22Rv1 (cell line): ENCODE data around the gene MLN.

Experiments used
- H3K27ac ChIP-seq: fragments of 450-650 bp; 2 replicates; pipeline ENCODE4 v1.5.1; 2017
- CTCF ChIP-seq: fragments of 450-650 bp; IDR thresholded peaks from 2 replicates; pipeline ENCODE4 v1.5.1; 2017; ENCODE audit warnings: mild to moderate bottlenecking
- ZFX ChIP-seq: fragments of 450-650 bp; IDR thresholded peaks from 2 replicates; pipeline ENCODE4 v1.6.1; 2017; ENCODE audit warnings: antibody characterized with exemption, borderline replicate concordance

Gene MLN

DNA sequence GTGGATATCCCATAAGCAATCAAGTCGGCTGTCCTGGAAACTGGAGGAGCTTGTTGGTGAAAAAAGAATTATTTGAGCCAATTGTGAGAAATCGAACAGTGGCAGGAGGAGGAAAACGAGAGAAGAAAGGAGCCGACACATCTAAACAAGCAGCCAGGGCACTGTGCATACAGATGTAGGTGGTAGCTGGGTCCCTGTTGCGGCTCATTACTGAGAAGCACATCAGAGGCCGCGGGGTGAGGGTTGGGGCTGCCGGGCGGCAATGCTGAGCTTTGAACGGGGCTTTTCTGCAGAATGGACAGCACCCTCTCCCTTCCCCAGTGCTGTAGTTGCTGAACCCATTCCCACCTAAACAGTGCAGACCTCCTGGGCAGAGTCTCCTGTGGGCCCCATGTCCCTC, 10.8 kb downstream of the MLN start:
- no peak for TF ChIP-seq ZFX
- no peak for TF ChIP-seq CTCF
- no peak overlapping the region for H3K27ac ChIP-seq

GRCh38 chr6:33791620-33792019, 12.2 kb downstream of the MLN start:
- TF ChIP-seq ZFX (no peak), CTCF (no peak)
- no peak overlapping the region for H3K27ac ChIP-seq

- H3K27ac ChIP-seq: no peak overlapping the region
- TF ChIP-seq ZFX (no peak), CTCF (no peak)
These were observed 12.9 kb downstream of the MLN start for GRCh38 chr6:33790910-33791309.

- H3K27ac ChIP-seq: no peak overlapping the region
- no peak for TF ChIP-seq CTCF
- no peak for TF ChIP-seq ZFX
These were observed 13.4 kb downstream of the MLN start for GRCh38 chr6:33790379-33790778.

DNA sequence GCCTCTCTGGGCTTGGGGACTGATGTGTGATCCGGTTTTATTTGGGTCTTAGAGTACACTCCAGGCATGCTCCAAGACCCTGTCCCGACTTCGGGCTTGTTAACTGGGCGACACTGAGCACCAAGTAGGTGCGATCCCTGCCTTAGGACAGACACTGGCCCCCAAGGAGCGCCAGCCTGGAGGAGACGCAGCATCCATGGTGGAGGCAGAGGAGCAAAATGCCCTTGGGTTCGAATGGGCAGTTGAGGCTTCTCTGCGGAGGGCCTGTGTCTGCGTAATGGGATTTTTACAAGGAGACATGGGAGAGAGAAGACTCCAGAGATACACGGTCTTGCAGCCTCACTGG, 14.3 kb downstream of the MLN start:
- H3K27ac ChIP-seq: peak overlapping the region; percentile 85; the same call in 1 of the 2 replicates
- no peak for TF ChIP-seq CTCF
- no peak for TF ChIP-seq ZFX

DNA sequence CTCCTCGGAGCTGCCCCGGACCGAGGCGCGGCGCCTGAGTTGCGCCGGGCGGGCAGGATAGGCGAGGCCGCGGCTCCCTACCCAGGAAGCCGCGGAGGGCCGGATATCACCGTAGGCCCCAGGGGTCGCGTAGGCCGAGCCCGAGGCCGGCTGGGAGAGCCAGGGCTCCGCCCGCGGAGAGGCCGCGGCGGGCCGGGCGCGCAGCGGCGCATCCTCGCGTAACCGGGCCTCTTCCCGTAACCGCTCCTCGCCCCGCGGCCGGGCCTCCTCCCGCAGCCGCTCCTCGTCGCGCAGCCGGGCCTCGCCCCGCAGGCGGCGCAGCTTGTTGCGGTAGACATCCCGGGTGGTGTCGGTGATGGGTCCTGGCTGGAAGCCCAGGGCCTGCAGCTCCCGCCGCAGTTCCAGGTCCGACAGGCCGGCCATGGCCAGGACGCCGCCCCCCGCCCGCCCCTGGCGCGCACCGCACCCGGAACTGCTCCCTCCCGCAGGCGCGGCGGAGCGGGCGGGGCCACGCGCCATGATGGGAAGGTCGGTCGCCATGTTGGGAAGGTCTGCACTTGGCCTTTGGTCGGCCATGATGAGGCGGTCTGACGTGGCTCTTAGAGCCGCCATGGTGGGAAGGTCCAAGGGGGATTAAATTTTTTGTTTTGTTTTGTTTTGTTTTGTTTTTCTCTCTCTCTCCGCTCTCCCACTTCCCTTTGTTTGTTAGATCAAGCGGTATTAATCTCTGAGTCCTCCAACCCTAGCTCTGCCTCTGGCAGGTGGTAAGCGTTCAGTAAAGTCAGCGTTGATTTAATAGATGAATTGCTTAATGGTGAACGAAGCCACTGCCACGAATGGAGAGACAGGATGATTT, 14.9 kb downstream of the MLN start, which contains the start of gene LEMD2:
TSS of gene LEMD2 (minus strand) at position 437 of the 856 bp plus-strand sequence. CDS start at position 423, 14 bp downstream.
- peak within 1 kb of the TSS; percentile 85 for H3K27ac ChIP-seq
- no peak for TF ChIP-seq CTCF
- peak; percentile 83; the same call in 1 of the 2 replicates for TF ChIP-seq ZFX

DNA sequence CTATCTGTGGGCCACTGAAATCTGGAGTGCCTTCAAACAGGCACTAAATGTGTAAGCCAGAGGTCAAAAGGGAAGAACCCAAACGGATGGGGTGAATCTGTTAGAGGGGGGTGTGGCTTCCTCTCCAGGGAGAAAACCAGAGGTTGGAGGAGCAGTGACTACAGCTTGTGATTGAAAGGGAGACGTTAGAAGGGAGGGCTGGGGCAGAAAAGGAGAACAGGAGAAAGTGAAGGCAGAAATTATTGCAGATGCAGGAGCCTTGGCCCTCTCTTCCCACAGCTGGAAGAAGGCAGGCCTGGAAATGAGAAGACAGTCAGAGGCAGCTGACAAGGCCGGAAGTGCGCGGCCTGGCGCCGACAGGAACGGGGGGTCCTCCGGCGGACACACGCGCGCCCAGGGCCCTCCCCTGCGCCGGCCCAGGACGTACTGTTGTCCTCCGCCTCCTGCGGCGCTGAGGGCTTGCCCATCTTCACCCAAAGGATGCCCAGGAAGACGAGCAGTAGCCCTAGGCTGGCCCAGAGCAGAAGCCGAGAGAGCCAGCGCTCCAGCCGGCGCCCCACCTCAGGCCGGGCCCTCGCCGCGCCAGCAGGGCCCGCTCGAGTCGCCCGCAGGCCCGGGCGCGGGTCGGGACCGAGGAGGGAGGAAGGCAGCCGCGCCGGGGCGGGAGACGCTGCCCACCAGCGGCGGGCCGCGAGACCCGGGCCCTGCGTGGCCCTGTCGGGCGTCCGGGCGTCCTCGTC, 15.7 kb downstream of the MLN start:
- H3K27ac ChIP-seq: peak overlapping the region; percentile 85
- TF ChIP-seq ZFX: no peak
- no peak for TF ChIP-seq CTCF
